OCI-LY7 (cell line): ENCODE data around the gene ALOXE3.

Experiments used
- EZH2phosphoT487 ChIP-seq: fragments of 200-600 bp; sonication (generic); IDR thresholded peaks from 2 replicates; pipeline ENCODE4 v1.6.1; 2018; ENCODE audit warnings: low read depth, borderline replicate concordance, mild to moderate bottlenecking, mixed run types, antibody characterized with exemption, low read length, moderate library complexity, mixed read lengths
- TF ChIP-seq, protein P1 (sequence below): fragments of 200-600 bp; sonication (generic); conservative IDR thresholded peaks from 2 replicates; pipeline ENCODE4 v1.5.1; 2014; ENCODE audit warnings: mild to moderate bottlenecking, antibody characterized with exemption, low read length, moderate library complexity, mixed read lengths

DNA sequence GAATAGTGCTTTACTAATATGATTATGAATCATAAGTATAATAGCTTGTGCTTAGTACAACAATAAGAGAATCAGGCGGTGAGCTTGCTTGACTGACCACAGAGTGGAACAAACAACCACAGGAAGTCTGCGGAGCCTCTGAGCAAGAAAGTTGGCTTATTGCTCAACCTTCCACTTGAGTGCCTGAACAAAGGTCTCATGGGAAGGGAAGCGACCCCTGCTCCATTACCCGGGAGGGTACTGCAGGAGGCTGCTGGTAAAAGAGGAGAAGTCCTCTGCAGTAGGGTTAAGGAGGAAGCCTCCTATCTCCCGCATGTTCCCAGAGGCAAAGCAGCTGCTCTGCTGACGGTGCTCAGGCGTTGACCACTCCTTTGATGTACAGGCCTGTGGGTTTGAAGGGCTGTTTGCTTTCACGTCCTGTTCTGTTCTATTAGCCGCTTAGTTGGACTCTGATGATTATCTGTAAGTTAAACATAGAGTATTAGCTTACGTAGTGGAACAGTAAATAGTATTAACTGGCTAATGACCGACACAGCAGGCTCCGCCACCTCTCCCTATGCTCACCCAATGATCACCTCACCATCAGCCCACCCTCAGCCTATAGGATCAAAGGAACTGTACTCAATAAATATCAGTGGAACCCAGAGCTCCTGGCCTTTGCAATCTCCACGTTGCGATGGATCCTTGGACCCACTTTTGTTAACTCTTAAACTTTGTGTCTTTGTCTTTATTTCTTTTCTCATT is 61.9 kb downstream of the ALOXE3 start:
- TF ChIP-seq, protein P1, sequence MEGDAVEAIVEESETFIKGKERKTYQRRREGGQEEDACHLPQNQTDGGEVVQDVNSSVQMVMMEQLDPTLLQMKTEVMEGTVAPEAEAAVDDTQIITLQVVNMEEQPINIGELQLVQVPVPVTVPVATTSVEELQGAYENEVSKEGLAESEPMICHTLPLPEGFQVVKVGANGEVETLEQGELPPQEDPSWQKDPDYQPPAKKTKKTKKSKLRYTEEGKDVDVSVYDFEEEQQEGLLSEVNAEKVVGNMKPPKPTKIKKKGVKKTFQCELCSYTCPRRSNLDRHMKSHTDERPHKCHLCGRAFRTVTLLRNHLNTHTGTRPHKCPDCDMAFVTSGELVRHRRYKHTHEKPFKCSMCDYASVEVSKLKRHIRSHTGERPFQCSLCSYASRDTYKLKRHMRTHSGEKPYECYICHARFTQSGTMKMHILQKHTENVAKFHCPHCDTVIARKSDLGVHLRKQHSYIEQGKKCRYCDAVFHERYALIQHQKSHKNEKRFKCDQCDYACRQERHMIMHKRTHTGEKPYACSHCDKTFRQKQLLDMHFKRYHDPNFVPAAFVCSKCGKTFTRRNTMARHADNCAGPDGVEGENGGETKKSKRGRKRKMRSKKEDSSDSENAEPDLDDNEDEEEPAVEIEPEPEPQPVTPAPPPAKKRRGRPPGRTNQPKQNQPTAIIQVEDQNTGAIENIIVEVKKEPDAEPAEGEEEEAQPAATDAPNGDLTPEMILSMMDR: no peak
- TF ChIP-seq EZH2phosphoT487: no peak
